Liver (tissue), 2 donors: Measurements from ENCODE around the gene PSMG1.

Experiments
- TF ChIP-seq, protein P1 (sequence below): fragments of 150-350 bp; IDR thresholded peaks from 2 replicates; pipeline ENCODE4 v1.5.1; 2017; ENCODE audit warnings: improper control_type of control experiment, low read depth, low read length; ENCODE audit not compliant: missing input control
- TF ChIP-seq, protein P2 (sequence below): IDR thresholded peaks from 2 replicates; pipeline ENCODE4 v1.6.1; 2016; ENCODE audit warnings: antibody characterized with exemption
- TF ChIP-seq, protein P3 (sequence below): IDR thresholded peaks from 2 replicates; pipeline ENCODE4 v1.6.1; 2016; ENCODE audit warnings: antibody characterized with exemption
- donor health status: healthy.

GRCh38 chr21:39216290-39216689 is 33.0 kb upstream of the PSMG1 start:
- TF ChIP-seq, protein P1, sequence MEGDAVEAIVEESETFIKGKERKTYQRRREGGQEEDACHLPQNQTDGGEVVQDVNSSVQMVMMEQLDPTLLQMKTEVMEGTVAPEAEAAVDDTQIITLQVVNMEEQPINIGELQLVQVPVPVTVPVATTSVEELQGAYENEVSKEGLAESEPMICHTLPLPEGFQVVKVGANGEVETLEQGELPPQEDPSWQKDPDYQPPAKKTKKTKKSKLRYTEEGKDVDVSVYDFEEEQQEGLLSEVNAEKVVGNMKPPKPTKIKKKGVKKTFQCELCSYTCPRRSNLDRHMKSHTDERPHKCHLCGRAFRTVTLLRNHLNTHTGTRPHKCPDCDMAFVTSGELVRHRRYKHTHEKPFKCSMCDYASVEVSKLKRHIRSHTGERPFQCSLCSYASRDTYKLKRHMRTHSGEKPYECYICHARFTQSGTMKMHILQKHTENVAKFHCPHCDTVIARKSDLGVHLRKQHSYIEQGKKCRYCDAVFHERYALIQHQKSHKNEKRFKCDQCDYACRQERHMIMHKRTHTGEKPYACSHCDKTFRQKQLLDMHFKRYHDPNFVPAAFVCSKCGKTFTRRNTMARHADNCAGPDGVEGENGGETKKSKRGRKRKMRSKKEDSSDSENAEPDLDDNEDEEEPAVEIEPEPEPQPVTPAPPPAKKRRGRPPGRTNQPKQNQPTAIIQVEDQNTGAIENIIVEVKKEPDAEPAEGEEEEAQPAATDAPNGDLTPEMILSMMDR = no peak
- TF ChIP-seq, protein P2, sequence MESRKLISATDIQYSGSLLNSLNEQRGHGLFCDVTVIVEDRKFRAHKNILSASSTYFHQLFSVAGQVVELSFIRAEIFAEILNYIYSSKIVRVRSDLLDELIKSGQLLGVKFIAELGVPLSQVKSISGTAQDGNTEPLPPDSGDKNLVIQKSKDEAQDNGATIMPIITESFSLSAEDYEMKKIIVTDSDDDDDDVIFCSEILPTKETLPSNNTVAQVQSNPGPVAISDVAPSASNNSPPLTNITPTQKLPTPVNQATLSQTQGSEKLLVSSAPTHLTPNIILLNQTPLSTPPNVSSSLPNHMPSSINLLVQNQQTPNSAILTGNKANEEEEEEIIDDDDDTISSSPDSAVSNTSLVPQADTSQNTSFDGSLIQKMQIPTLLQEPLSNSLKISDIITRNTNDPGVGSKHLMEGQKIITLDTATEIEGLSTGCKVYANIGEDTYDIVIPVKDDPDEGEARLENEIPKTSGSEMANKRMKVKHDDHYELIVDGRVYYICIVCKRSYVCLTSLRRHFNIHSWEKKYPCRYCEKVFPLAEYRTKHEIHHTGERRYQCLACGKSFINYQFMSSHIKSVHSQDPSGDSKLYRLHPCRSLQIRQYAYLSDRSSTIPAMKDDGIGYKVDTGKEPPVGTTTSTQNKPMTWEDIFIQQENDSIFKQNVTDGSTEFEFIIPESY = no peak
- TF ChIP-seq, protein P3, sequence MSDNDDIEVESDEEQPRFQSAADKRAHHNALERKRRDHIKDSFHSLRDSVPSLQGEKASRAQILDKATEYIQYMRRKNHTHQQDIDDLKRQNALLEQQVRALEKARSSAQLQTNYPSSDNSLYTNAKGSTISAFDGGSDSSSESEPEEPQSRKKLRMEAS = no peak
